Kidney epithelial cell (primary cell): ENCODE data around the gene LRP2. TPM values are rescaled to one million over a fixed set of nuclear protein-coding genes. Genes with fewer than 3 reads are reported as not detected.

ENCODE experiments used
- DNase-seq: peaks from one replicate; pipeline ENCODE4 v3.0.0-alpha.2; 2010; ENCODE audit warnings: low read depth
- H3K27me3 ChIP-seq: 2 replicates; pipeline ENCODE4 v1.6.0; 2011; ENCODE audit warnings: low read length; ENCODE audit not compliant: control insufficient read depth, insufficient read depth
- H3K36me3 ChIP-seq: 2 replicates; pipeline ENCODE4 v1.5.1; 2011; ENCODE audit warnings: low read length; ENCODE audit not compliant: control insufficient read depth, insufficient read depth
- H3K4me3 ChIP-seq: 2 replicates; pipeline ENCODE4 v1.5.1; 2011; ENCODE audit warnings: low read depth, mild to moderate bottlenecking, control low read depth, low read length
- total RNA-seq: library from RNA; depleted of rRNA; stranded (reverse); fragments of >200 nt; gene quantifications from 2 replicates; pipeline ENCODE4 v1.2.3, GENCODE V29; 2015
- TF ChIP-seq, protein P1 (sequence below): IDR thresholded peaks from 2 replicates; pipeline ENCODE4 v1.5.1; 2011; ENCODE audit warnings: mild to moderate bottlenecking, moderate library complexity, low read length, control low read depth, inconsistent platforms; ENCODE audit not compliant: insufficient read depth, poor library complexity, severe bottlenecking

LRP2 gene
- total RNA-seq, 1 donor from 2014 or later: 1.4 TPM

GRCh38 chr2:169200756-169201155, 161.6 kb downstream of the LRP2 start:
- no peaks in the 10 kb centered on the region for H3K27me3 ChIP-seq
- DNase-seq: no peak
- TF ChIP-seq, protein P1, sequence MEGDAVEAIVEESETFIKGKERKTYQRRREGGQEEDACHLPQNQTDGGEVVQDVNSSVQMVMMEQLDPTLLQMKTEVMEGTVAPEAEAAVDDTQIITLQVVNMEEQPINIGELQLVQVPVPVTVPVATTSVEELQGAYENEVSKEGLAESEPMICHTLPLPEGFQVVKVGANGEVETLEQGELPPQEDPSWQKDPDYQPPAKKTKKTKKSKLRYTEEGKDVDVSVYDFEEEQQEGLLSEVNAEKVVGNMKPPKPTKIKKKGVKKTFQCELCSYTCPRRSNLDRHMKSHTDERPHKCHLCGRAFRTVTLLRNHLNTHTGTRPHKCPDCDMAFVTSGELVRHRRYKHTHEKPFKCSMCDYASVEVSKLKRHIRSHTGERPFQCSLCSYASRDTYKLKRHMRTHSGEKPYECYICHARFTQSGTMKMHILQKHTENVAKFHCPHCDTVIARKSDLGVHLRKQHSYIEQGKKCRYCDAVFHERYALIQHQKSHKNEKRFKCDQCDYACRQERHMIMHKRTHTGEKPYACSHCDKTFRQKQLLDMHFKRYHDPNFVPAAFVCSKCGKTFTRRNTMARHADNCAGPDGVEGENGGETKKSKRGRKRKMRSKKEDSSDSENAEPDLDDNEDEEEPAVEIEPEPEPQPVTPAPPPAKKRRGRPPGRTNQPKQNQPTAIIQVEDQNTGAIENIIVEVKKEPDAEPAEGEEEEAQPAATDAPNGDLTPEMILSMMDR: no peak
- H3K36me3 ChIP-seq: no peaks in the 10 kb centered on the region
- H3K4me3 ChIP-seq: no peak overlapping the region

- no peak for DNase-seq
- no peaks in the 10 kb centered on the region for H3K27me3 ChIP-seq
Observed at GRCh38 chr2:169193618-169194017, 168.7 kb downstream of the LRP2 start.

DNA sequence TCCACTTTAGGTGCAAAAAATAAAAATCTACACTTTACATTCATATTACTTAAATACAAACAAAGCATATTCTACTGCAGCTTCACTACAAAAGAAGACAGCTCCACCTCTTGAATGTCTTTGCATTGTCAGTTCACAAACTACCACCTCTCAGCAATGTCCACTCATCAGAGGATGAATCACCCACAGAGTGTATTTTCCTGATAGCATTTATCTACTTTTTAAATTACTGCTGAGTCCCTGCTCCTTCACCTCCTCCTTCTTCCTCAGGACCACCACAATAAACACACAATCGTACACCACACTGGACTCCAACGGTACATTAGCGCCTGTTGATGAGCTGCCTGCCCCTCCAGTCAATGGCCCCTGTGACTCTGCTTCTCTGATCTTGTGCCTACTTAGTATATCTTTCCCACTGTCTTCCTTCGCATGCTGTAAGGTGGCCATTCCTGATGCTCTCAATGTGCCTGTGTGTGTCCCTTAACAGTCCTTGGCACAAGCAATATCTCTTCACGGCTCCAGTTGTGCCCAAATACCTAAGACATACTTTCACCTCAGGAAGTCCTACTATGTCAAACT, 172.0 kb downstream of the LRP2 start:
- no peaks in the 10 kb centered on the region for H3K36me3 ChIP-seq
- no peak for DNase-seq
- no peak overlapping the region for H3K4me3 ChIP-seq
- TF ChIP-seq, protein P1: no peak
- H3K27me3 ChIP-seq: no peaks in the 10 kb centered on the region

More at GRCh38 chr2:169193618-169194017, 168.7 kb downstream of the LRP2 start:
- H3K4me3 ChIP-seq: no peak overlapping the region
- H3K36me3 ChIP-seq: no peaks in the 10 kb centered on the region
- TF ChIP-seq, protein P1: no peak

GRCh38 chr2:169189132-169189531, 173.2 kb downstream of the LRP2 start:
- Histone ChIP-seq H3K27me3 (no peaks in the 10 kb centered on the region), H3K4me3 (no peak overlapping the region), H3K36me3 (no peaks in the 10 kb centered on the region)
- DNase-seq: no peak
- TF ChIP-seq, protein P1: no peak

DNA sequence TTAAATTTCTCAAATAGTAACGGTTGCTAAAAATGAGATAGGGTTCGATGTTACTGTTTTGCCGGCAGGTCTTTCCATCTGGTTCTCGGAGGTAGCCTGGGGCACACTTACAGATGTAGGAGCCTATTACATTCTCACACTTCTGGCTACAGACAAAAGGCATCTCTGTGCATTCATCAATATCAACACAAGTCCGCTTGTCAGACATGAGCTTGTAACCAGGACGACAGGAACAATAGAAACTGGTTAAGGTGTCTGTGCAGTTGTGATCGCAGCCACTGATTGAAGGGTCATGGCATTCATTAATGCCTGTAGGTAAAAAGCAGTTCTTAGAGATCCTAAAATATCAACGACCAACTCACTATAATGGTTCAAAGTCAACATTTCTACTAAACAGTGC, 176.6 kb downstream of the LRP2 start:
- Histone ChIP-seq H3K36me3 (no peaks in the 10 kb centered on the region), H3K27me3 (no peaks in the 10 kb centered on the region), H3K4me3 (no peak overlapping the region)
- TF ChIP-seq, protein P1: no peak
- no peak for DNase-seq

DNA sequence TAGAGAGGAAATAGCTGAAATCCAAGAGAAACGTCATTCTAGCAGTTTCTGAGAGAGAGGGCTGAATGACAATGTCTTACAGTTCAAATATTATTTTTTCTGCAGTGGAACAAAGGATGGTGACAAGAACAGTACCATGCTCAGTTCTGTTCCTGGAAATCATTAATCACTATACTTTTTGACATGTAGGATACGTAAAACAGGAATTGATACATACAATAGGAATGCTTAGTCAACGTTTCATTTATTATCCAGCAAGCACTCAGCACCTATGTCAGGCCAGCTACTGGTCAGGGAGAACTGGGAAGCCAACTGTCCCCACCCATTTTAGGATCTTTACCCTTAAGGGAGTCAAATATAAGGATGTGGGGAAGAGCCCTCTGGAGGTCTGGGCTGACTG, 178.3 kb downstream of the LRP2 start:
- Histone ChIP-seq H3K4me3 (no peak overlapping the region), H3K36me3 (no peaks in the 10 kb centered on the region), H3K27me3 (no peaks in the 10 kb centered on the region)
- TF ChIP-seq, protein P1: no peak
- no peak for DNase-seq
